ENCODE data around the gene CASKIN1.

Gene CASKIN1

DNA sequence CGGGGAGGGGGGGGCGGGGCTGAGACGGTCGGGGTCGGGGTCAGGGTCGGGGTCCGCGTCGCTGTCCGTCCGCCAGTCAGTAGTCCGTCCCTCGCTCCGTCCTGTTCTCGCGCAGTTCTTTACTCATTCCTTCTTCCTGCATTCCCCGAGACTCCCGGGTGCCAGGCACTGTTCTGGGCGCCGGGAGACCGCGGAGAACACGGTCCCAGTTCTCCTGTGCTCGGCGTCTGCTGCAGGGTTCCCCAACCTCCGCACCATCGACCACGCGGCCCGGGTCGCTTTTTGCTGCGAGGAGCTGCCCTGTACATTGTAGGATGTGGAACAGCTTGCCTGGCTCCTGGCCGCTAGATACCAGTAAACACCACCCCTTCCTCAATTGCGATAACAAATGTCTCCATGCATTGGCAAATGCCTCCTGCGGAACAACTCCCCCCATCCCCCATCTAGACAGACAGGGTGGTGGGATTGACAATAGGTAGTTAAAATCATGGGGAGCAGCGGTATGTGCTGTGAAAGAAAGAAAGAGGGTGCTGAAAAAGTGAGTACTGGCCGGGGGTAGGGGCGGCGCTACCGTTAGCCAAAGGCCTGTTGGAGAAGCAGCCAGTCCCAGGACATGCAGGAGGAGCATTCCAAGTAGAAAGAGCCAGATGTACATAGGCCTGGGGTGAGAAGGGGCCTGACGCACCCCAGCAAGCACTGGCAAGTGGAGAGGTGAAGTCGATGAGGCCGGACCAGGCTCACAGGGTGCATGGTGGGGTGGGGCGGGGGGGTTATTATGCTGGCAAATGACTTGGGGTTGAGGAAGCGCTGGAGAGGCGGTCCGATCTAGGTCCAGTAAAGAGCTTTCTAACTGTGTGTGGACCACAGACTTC is 40.2 kb downstream of the CASKIN1 start:
- no peak for DNase-seq (ENCODE audit: low read depth, low spot score)

DNA sequence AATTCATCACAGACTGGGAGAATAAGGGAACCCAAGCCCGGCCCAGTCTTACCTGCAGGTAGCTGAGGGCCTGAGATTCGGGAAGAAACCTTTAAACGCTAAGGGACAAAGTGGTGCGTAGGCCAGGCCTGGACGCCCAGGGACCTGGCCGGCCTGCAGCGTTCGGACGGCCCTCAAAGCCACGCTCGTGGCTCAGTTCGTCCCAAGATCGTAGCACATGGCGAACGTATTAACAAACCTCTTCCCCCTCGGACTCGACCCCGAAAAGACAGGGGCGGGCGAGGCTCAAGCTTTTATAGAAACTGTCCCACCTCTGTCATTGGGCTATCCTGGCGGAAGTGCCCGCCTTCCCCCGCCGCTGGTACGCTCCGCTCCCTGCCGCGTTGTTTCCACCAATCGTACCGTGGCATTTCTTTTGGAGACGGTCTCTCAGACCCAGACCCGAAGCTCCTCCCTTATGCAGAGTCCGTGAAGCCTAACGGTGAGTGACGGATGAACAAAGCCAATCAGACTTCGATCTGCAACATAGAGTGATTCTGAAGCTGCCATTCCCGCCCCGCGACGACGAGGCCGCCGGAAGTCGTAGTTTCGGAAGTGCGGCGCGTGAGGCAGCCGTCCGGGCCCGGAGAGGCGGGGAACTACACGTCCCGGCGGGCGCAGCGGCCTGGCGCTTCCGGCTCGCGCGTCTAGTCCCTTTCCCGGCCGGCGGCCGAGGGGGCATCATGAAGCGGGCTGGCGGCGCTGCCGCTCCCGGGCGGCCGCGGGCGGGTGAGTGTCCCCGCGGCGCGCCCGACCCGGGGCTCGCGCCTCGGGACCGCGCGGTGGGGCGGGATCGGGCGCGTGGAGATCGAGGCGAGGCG is 41.1 kb downstream of the CASKIN1 start, which contains the start of gene TRAF7:
TRAF7 (plus strand) TSS at position 692 of the 860 bp plus-strand sequence. CDS start 8,139 bp downstream, outside the sequence.
- peak; percentile 95 for DNase-seq (ENCODE audit: low read depth, low spot score)

DNA sequence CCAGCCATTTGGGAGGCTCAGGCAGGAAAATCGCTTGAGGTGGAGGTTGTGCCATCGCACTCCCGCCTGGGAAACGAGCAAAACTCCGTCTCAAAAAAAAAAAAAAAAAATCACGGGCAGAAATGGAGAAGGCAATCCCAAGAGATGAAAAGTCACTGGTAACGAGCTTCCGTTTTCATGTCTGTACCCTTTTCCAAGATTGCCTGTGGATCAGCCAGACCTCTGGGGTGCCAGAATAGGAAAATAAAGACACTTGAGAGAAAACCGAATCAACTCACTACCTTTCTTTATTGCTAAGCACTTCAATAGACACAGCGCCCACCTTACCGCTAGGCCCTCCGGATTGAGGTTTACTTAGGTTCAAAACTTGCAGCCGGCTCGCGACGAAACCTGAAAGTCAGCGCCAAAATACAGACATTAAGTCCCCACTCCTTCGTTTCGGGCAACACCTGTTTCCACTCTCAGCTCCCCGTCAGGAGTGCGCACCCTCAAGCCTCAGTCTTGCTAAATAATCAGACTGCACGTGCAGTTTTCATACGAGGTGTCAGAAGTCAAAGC is 41.8 kb downstream of the CASKIN1 start:
- DNase-seq (ENCODE audit: low read depth, low spot score) = no peak

DNA sequence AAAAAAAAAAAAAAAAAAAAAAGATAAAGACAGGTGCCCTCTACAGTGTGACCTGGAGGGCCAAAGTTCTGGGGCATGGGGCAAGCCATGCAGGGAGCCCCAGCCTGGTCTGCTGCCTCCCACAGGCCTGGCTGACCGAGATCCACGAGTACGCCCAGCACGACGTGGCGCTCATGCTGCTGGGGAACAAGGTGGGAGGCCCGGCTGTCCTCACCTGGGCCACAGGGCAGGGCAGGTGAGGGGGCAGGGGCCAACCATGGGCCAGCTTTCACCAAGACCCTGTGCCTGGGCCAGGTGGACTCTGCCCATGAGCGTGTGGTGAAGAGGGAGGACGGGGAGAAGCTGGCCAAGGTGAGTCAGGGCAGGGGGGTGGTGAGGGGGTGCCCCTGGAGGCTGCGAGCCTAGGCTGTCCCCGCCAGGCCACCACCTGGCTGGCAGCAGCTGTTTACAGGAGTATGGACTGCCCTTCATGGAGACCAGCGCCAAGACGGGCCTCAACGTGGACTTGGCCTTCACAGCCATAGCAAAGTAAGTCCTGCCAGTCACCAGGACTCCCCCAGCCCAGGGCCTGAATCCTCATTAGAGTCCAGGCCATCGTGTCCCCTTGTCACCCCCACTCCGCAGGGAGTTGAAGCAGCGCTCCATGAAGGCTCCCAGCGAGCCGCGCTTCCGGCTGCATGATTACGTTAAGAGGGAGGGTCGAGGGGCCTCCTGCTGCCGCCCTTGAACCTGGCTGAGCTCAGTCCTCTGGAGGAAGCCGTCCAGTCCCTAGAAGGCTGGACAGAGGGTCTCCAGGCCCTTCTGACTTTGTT is 43.5 kb downstream of the CASKIN1 start:
- DNase-seq (ENCODE audit: low read depth, low spot score) = no peak

DNA sequence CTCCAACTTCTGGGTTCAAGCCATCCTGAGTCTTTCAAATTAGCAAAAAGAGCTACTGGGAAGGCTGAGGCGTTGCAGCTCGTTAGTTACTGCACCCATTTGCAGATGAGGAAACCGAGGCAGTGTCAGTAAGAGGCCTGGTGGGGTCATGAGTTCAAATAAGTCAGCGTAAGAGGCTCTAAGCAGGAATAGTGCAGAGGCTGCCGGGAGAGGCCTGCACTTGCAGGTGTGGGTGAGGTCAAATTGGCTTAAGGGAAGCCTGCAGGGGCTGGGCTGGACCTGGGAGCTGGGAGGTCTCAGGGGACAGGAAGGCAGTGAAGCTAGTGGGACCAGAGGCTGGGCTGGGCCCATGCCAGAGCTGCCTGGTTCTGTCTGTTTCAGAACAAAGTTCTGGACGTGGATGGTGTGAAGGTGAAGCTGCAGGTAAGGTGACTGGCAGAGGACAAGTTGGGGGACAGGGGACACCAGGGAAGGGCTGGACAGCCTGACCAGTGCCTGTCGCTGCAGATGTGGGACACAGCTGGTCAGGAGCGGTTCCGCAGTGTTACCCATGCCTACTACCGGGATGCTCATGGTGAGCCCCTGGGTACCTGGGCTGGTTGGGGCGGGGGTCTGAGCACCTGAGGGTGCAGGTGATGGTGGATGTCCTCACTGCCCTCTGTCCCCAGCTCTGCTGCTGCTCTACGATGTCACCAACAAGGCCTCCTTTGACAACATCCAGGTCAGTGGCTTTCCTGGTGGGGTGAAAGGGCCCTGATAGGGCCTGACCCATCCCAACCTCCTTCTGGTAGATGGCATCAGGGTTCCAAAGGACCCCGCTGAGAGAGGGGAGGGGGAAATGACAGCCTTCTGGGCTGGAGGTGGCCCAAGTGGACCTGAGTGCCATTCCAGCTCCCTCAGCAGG is 45.0 kb downstream of the CASKIN1 start:
- no peak for DNase-seq (ENCODE audit: low read depth, low spot score)

DNA sequence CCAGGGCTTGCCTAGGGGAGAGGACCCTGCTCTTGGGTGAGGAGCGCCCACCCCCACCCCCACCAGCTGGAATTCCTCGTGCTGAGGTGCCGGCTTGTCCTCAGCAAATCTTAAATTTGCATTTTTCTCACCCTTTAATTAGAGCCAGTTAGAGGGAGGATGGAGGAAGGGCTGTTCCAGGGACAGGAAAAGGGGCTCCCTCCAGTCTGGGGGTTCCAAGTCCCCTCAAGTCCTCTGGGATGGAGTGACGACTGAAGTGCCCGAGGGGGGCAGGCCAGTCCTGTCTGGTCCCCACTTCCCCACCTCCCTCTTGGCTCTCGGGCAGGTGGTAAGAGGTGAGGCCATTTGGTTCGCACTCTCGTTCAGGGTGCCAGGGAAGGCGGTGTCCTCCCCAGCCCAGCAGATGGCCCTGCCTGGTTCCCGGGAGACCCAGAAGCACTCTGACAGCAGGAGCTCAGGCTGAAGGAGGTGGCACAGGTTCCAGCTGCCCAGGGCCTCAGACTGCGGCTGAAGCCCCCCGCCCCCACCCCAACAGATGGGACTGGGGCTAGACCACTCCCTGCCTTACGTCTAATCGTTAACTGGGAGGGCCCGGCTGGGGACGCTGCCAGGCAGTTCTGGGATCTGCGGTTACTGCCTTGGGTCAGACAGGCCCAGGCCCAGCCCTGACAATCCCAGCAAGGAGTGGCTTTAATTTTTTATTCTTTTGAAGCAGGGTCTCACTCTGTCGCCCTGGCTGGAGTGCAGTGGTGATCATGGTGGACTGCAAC is 45.8 kb downstream of the CASKIN1 start:
- DNase-seq (ENCODE audit: low read depth, low spot score) = no peak

DNA sequence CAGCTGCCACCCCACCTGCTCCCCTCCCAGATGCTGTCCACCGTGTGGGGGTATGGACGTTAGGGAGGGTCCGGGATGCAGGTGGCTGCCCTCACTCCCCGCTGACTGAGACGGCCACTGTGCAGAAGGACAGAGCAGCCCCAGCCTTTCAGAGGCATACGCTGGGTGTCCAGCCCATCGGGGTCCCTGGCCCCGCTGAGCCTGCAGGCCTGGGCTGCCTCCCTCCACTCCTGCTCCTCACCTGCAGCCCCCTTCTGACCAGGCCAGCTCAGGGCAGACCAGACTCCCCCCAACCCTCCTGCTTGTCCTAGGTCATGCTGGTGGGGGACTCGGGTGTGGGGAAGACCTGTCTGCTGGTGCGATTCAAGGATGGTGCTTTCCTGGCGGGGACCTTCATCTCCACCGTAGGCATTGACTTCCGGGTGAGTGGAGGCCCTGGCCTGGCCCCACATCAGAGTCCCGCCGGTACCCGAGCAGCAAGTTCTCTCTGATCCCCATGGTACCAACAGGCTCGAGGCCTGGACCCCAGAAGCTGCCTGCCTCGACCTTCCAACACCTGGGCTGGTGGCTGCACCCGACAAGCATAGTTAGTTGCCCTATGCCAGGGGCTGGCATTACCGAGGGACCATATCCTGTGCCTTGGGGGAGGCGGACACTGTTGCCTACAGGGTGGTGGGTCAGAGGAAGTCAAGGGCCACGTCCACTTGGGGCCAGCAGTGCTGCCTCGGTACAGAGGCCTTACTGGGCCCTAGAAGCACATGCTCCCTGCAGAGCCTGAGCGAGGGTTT is 46.6 kb downstream of the CASKIN1 start:
- DNase-seq (ENCODE audit: low read depth, low spot score) = no peak

DNA sequence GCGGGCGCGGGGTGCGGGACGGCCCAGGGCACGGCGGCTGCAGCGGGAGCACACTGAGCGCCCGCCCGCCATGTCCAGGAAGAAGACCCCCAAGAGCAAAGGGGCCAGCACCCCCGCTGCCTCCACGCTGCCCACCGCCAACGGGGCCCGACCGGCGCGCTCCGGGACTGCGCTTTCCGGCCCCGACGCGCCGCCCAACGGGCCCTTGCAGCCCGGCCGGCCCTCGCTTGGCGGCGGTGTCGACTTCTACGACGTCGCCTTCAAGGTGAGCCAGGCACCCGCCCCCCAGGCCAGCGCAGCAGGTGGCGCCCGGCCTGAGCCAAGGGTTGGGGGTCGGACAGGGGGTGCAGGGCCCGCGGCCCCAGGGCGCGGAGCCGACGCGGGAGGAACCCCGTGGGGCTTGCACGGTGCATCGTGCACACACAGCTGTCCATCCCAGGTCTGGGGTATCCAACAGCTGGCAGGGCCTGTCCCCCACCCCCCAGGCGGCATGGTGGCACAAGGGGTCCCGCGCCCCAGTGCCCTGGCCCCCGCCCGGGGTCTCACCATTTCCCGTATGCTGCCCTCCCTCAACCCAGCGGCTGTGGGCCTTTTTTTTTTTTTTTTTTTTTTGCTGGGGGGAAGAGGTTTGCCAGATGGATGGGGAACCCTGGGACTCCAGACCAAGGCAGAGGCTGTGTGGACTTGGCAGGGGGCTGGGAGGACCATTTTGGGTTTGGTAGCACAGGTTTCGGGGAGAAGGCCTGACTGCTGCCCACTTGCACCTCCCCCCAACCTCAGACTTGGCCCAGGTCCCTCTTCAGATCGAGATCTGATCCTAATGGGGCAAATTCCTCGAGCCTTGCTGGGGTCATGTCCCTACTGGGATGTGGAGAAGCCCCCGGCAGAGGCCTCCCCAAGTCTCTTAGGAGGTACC is 47.4 kb downstream of the CASKIN1 start:
- no peak for DNase-seq (ENCODE audit: low read depth, low spot score)

DNA sequence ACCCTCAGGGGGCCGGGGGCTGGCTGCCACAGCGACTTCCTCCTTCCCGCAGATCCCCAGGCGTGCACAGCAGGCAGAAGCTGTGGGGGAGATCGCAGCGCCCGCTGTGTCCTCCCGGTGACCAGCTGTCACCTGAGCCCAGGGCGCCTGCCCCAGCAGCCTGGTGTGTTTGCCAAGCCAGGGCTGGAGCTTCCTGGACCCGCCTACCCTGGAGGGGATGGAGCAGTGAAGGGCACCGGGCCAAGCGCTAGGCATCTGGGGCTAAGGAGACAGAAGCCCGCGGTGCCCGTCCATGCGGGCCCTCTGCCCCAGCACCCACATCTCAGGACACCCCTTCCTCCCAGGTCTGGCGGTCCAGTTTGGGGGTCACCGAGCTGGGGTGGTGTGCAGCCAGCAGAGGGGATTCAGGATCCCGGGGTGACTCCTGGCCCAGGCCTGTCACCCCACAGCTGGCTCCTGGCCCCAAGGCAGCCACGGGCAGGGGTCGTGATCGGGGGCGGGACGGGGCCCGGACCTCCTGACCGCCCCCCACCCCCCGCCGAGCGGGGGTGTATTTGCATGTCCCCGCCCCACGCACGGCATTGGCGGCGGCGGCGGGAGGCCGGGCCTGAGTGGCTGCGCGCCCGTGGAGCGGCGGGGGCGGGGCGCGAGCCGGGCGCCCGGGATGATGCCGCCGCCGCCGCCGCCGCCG is 48.3 kb downstream of the CASKIN1 start, which contains the start of gene RAB26:
RAB26 (plus strand) TSS at position 645 of the 691 bp plus-strand sequence. CDS start 159 bp downstream, outside the sequence.
- no peak for DNase-seq (ENCODE audit: low read depth, low spot score)

DNA sequence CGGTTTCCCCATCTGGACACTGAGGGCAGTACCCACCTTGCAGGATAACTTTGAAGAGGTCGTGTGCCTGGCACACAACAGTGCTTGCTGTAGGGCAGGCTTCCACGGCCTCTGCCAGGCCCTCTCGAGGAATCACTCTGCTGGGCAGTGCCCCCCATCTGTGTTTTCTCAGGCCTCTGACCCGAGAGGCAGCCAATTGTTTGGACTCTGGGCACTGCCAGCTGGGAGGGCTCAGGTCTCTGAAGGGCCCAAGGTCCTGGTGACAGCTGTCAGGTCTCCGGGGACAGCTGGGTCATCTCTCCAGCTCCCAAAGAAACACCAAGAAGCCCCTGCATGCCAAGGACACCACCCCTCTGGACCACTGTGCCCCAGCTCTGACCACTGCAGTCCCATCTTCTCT is 49.0 kb downstream of the CASKIN1 start:
- DNase-seq (ENCODE audit: low read depth, low spot score) = no peak

DNA sequence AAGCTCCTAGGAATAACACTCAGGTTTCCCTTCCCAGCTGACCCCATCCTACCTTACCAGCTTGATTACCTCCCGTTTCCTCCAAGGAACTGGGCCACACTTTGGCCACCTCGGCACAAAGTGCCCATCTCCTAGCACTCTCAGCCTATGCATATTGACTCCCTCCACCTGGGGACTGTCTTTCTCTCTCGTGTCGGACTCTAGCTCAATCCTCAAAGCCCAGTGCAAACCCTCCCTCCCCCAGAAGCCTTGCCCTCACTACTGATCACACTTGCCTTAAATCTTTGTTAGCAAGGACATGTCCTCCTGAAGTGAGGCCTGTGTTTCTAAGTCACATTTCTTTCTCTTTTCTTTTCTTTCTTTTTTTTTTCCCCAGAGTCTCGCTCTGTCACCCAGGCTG is 50.6 kb downstream of the CASKIN1 start:
- DNase-seq (ENCODE audit: low read depth, low spot score) = no peak

DNA sequence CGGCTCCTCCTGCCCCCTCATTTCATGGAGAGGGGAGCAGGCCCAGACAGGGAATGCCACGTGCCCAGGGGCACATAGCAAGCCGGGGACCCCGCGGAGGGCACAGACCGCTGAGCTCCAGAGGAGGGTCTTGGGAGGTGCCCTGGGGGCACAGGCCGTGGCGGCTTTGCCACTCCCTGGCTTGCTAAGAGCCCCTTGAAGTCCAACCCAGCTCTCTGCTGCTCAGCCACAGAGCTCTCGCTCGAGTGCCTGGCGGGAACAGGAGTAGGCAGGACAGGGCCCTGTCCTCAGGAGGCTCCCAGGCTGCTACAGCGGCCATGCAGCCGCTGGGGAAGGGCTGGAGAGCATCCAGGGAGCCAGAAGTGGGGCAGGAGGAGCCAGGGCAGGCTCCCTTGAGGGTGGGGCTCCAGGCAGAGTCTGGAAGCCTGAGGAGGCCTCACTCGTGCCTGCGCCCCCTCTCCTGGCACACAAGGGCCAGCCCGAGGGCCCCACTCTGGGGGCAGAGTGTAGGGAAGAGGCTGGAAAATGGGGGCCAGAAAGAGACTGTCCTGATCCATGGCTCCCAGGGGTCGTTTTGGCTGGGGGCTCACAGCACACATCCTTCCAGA is 52.4 kb downstream of the CASKIN1 start:
- no peak for DNase-seq (ENCODE audit: low read depth, low spot score)

DNA sequence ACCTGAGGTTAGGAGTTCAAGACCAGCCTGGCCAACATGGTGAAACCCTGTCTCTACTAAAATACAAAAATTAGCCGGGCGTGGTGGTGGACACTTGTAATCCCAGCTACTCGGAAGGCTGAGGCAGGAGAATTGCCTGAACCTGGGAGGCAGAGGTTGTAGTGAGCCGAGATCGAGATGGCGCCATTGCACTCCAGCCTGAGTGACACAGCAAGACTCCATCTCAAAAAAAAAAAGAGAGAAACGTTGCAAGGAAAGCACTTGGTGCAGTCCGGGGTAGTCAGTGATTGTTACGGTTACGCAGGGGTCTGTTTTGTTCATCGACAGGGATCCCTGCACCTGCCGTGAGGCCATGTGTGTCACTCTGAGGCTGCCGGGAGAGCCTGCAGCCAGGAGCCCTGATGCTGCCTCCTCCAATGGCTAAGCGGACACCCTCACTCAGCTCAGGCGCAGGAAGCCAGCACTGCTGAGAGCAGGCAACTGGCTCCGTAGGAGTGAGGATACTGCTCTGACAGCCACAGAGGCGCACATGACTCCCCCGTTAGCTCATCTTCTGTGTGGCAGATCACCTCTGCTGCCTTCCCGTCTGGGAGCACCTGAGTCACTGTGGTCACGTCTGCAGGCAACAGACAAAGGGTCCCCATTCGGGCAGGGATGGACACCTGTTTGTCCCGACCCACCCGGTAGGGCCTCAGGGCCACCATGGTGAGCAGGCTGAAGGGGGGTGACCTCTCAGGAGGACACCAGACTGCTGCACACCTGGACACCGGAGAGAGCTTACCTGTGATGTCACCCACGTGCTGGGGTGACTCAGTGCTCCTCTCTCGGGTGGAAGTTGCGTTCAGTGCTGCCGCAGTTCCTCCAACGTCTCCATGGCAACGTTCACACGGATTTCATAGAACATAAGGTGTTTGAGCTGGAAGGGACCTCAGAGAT is 53.2 kb downstream of the CASKIN1 start:
- no peak for DNase-seq (ENCODE audit: low read depth, low spot score)

DNA sequence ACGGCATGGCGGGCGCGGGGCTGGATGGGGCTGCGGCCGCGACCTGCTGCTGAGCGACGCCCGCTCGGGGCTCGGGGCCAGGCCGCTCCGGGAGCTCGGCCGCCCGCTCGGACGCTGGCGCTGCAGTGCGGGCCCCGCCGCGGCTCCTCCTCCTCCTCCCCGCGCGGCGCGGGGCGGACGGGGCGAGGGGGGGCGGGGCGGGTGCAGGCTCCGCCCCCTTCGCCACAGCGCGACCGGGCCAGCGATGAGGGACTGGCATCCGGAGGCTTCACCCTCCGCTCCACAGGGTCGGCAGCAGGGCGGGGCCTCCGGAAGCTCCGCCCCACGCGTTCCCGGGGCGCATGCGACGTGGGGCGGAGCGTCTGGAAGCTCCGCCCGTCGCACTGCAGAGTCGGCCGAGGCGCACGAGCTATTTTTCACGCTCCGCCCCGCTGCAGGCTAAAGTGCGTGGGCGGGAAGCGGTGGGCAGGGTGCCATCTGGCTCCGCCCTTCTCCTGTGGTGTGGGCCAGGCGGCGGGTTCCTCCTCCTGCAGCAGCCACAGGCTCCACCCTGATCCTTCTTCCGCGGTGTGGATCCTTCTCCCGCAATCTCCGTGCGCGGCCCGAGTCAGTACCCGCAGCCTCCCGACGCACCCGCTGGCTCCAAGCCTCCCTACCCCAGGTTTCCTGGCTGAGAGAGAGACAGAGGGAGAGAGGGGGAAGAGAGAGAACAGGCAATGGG is 60.5 kb downstream of the CASKIN1 start, which contains the start of gene PKD1:
PKD1 (minus strand) TSS at position 129 of the 721 bp plus-strand sequence. CDS start 209 bp downstream, outside the sequence.
- peak; percentile 96 for DNase-seq (ENCODE audit: low read depth, low spot score)
